GM21825 (cell line): ENCODE data around the gene TMPRSS6.

Experiments used
- ATAC-seq: cut with Tn5 transposase; IDR thresholded peaks from one replicate; pipeline ENCODE4 v1.9.1; 2021; ENCODE audit warnings: mild to moderate bottlenecking, moderate library complexity; ENCODE audit not compliant: unreplicated experiment

TMPRSS6 gene

DNA sequence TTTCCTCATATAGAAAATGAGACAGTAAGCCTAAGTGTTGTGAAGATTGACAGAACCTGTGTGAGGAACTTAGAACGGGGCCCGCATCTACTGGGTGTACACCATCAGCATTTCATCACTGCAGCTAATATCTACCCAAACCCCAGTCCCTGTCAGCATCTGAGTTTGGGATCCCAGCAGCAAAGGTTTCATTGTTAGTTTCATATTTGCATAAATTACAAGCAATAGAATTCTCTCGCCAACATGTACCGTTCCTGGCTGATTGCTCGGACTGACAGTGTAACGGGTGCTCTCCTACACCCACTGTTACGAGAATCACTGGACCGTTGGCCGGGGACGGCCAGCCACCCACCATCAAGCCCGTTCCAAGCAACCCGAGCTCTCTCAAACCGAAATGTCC is 10.4 kb upstream of the TMPRSS6 start:
- ATAC-seq, result no peak

DNA sequence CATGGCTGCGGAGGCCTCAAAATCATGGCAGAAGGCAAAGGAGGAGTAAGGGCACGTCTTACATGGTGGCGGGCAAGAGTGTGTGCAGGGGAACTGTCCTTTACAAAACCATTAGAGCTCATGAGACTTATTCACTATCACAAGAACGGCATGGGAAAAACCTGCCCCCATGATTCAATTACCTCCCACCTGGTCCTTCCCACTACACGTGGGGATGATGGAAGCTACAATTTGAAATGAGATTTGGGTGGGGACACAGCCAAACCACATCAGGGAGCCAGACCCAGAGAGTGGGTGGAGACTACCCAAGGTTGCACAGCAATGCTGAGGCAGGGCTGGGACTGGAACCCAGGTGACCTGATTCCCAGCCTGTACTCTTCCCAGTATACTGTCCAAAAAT is 8.6 kb upstream of the TMPRSS6 start:
- no peak for ATAC-seq

- ATAC-seq, result no peak
Measured at GRCh38 chr22:37117092-37117491, 7.6 kb upstream of the TMPRSS6 start.

DNA sequence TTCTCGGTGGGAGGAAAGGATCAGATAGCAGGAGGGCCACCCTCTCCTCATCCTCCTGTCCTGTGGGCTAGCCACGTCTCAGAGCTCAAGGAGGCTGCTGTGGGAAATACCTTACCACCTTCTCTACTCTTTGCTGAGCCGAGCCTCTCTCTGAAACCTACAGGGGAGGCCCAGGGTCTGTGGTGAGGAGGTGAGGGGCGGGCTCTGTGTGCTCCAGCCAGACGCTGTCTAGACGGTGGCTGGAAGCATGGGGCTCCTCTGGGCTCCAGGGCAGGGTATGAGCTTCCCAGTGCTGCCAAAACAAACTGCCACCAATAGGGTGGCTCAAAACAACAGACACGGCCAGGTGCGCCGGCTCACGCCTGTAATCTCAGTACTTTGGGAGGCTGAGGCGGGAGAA is 5.5 kb upstream of the TMPRSS6 start:
- no peak for ATAC-seq

GRCh38 chr22:37113757-37114156 is 4.2 kb upstream of the TMPRSS6 start:
- no peak for ATAC-seq

GRCh38 chr22:37112084-37112728 is 2.7 kb upstream of the TMPRSS6 start:
- ATAC-seq, result no peak

DNA sequence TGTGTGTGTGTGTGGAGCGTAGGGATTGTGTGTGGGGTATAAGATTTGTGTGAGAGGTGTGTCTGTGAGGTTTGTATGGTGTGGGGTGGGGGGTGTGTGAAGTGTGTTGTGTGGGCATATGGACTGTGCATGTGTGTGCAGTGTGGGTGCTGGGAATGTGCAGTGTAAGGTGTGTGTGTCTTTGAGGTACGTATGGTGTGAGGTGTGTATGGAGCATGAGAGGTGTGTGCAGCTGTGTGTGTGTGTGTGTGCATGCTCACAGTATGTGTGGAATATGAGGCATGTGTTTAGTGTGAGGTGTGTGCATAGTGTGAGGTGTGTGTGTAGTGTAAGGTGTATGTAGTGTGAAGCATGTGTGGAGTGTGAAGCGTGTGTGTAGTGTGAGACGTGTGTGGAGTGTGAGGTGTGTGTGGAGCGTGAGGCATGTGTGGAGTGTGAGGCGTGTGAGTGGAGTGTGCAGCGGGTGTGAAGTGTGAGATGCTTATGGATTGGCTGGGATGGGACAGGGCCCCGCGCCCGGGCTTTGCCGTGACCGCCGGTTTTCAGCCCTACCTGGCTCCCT is 1.7 kb upstream of the TMPRSS6 start:
- no peak for ATAC-seq

DNA sequence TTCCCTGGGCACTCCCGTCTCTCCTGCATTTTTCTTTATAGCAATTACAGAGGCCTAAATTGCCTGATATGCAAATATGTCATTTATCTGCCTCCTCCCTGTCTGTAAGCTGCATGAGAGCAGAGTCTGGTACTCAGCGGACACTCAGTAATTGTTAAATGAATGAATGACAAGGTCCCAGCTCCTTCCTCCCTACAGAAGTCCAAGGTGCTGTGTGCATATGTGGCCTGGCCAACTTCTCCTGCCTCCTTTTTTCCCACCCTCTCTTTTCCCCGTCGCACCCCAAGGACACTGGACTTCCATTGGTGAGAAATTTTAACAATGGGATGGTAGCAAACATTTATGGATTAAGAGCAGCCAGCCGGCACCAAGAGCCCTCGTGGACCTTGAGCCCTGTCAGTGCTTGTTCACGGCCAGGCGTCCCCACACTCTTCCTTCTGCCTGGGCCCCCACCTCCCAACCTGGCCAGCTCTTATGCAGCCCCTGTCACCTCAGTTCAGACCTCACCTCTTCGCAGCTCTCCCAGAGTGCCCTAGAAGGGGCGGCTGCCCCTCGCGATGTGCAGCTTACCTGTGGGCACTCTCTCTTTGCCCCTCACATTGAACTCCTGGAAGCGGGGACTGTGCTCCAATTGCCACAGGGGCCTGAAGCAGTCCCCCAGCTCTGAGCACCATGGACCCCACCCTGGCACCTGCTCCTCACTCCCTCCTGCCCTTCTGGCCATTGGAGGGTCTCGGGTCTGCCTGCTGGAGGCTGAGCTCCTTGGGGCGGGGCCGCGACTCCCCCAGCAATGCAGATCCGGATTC is 1.5 kb downstream of the TMPRSS6 start:
- ATAC-seq, result no peak

GRCh38 chr22:37105990-37106389 is 3.5 kb downstream of the TMPRSS6 start:
- no peak for ATAC-seq

- no peak for ATAC-seq
Measured at GRCh38 chr22:37105154-37105553, 4.4 kb downstream of the TMPRSS6 start.

- no peak for ATAC-seq
Measured at GRCh38 chr22:37103656-37104452, 5.7 kb downstream of the TMPRSS6 start.

GRCh38 chr22:37103151-37103550 is 6.4 kb downstream of the TMPRSS6 start:
- no peak for ATAC-seq

GRCh38 chr22:37101311-37102066 is 8.0 kb downstream of the TMPRSS6 start:
- ATAC-seq, result no peak

DNA sequence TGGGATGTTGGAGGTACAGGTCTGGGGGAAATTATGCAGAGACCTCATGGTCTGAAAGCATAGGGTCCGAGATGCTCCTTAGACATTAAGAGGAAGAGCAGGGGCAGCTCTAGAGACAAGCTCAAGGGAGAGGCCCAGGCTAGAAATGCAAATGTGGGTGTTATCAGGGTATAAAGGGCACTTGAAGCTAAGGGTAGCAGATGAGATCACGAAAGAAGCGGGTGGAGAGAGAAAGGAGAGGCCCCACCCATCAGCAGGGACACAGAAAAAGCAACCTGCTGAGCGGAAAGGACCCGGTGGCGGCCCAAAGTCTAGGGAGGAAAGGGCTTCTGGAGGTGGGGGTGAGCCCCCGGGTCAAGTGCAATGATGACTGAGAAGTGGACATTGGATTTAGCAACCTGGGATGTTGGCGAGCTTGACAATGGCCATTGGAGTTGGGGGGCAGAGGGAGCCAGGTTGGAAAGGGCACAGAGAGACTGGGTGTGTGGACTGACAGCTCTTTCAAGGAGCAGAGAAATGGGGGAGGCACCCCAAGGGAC is 8.9 kb downstream of the TMPRSS6 start:
- ATAC-seq, result no peak

DNA sequence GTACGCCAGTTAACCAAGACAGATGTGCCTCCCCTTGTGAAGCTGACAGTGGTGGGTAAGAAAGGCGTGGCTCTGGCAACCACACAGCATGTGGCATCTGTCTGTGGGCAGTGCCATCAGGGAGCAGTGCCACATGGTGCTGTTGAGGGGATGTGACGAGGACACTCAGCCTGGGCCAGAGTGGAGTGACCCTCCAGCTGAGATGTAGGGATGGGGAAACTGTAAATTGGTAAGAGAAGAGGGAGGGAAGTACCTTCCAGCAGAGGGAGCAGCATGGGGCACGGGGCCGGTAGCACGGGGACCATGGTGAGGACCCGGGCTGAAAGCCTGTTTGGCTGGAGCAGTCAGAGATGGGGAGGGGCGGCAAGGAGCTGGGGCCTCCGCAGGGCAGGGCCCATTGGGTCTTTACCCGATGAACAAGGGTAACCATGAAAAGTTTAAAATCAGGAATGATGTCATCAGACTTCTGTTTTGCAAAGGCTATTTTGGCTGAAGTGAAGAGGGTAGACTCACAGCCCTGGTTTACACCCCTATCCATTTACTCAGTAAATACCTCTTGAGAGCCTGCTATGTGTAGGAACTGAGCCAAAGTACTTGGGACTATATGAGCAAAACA is 10.4 kb downstream of the TMPRSS6 start:
- ATAC-seq, result no peak

- ATAC-seq, result no peak
Measured at GRCh38 chr22:37097346-37097745, 12.2 kb downstream of the TMPRSS6 start.

GRCh38 chr22:37095113-37095512 is 14.4 kb downstream of the TMPRSS6 start:
- no peak for ATAC-seq

DNA sequence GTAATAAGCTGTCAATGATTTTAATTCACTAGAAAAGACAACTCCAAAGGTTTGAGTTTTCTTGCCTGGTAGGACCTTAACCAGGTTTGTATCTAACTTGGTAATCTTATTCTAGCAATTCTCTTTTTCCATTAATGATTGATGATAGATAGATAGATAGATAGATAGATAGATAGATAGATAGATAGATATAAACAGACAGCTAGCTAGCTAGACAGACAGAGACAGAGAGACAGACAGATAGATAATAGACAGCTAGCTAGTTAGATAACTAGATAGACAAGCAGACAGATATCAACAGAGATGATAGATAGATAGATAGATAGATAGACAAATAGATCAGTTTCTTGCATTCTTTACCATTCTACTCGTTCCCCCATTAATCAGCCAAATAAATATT is 15.3 kb downstream of the TMPRSS6 start:
- no peak for ATAC-seq

- no peak for ATAC-seq
Measured at GRCh38 chr22:37092997-37093396, 16.5 kb downstream of the TMPRSS6 start.

- no peak for ATAC-seq
Measured at GRCh38 chr22:37091994-37092393, 17.5 kb downstream of the TMPRSS6 start.
